ENCODE measurements around the gene TFR2.
A peak's percentile ranks its signal among the peaks of the same experiment; 100 is the strongest.

TFR2 gene

DNA sequence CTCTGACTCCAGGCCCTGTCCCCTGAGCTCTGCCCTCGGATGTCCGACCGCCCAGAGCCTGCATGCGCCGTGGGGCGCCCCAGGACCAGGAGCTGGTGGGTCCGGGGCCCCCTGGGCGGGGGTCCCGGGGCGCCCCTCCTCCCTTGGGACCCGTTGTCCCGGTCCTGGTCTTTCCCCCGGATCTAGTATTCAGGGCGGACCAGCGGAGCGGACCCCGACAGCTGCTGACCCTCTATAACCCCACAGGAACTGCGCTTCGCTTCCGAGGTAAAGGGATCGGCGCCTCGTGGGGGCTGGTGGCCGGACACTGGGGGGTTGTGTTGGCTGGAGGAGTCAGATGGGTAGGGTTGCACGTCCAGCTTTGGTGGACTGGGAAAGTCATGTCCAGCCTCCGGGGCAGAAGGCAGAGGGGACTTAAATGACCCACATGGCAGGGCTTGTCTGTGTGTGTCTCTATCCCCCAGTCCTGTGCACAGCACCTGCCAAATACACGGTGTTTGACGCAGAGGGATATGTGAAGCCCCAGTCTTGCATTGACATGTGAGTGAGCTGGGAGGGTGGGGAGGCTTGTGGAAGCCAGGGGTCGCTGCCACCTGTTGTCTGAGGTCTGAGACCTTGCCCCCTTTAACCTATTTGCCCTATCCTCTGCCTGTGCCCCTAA is 28.5 kb downstream of the TFR2 start:
- Histone ChIP-seq H3K4me1 (peaks cover 8% of the 10 kb centered on the region), H3K9ac (peak overlapping the region; percentile 42), H3K9me3 (ENCODE audit: control insufficient read depth, low read length) (no peaks in the 10 kb centered on the region), H3K4me3 (ENCODE audit: low read depth, low read length) (peak overlapping the region; percentile 100), H3K79me2 (no peaks in the 10 kb centered on the region), H2AFZ (peak overlapping the region; percentile 81), H3K27ac (peak overlapping the region; percentile 95), H3K4me2 (ENCODE audit: low read length) (peak overlapping the region; percentile 100), H3K36me3 (ENCODE audit: control insufficient read depth, insufficient read depth, low read length) (no peaks in the 10 kb centered on the region), H3K27me3 (ENCODE audit: control insufficient read depth, insufficient read depth, low read length) (no peaks in the 10 kb centered on the region)
- TF ChIP-seq, protein P1, sequence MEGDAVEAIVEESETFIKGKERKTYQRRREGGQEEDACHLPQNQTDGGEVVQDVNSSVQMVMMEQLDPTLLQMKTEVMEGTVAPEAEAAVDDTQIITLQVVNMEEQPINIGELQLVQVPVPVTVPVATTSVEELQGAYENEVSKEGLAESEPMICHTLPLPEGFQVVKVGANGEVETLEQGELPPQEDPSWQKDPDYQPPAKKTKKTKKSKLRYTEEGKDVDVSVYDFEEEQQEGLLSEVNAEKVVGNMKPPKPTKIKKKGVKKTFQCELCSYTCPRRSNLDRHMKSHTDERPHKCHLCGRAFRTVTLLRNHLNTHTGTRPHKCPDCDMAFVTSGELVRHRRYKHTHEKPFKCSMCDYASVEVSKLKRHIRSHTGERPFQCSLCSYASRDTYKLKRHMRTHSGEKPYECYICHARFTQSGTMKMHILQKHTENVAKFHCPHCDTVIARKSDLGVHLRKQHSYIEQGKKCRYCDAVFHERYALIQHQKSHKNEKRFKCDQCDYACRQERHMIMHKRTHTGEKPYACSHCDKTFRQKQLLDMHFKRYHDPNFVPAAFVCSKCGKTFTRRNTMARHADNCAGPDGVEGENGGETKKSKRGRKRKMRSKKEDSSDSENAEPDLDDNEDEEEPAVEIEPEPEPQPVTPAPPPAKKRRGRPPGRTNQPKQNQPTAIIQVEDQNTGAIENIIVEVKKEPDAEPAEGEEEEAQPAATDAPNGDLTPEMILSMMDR (IDR thresholded peaks at IDR 0.05) = no peak

DNA sequence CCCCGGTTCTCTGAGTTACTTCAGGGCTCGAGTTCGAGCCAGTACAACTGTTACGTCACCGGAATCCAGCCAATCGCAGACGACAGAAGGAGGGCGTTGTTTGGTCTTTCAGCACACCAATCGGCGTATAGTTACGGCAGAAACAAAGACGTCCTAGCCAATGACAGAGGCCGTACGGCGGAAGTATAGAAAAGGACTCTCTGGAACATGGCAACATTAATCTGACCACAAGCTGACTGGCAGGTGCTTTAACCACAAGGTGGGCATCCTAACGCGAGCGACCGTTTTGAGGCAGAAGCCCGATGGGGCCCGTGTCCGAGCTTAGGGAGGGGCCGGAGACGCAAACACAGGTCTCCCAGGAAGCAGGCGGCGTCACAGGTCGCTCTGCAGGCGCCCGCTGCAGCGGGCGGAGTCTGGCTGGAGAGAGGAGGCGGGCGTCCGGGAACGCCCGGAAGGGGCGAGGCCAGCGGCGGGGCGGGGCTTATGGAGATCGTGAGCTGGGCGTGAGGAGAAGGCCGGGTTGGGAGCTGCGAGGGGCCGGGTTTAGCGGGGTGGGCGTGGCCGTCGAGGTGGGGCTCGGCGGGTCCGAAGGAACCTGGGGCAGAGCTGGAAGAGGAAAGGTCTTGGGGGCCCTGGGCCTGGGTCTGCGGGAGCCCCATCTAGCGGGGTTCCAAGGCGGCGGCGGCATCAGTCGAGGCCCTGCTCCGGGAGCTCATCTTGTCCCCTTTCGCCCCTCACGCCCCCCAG is 29.2 kb downstream of the TFR2 start, which contains the start of gene MOSPD3:
Gene MOSPD3, plus strand, starts transcription at position 558 of the 747 bp plus-strand sequence. CDS start 252 bp downstream, outside the sequence.
- Histone ChIP-seq H3K36me3 (ENCODE audit: control insufficient read depth, insufficient read depth, low read length) (no peaks in the 10 kb centered on the region), H3K79me2 (no peaks in the 10 kb centered on the region), H3K9ac (peak within 1 kb of the TSS; percentile 42), H3K27ac (peak within 1 kb of the TSS; percentile 95), H2AFZ (peak within 1 kb of the TSS; percentile 81), H3K27me3 (ENCODE audit: control insufficient read depth, insufficient read depth, low read length) (no peaks in the 10 kb centered on the region), H3K4me1 (peaks cover 8% of the 10 kb centered on the region), H3K4me2 (ENCODE audit: low read length) (peak within 1 kb of the TSS; percentile 100), H3K9me3 (ENCODE audit: control insufficient read depth, low read length) (no peaks in the 10 kb centered on the region), H3K4me3 (ENCODE audit: low read depth, low read length) (peak within 1 kb of the TSS; percentile 100)
- TF ChIP-seq, protein P1 (IDR thresholded peaks at IDR 0.05) = no peak

DNA sequence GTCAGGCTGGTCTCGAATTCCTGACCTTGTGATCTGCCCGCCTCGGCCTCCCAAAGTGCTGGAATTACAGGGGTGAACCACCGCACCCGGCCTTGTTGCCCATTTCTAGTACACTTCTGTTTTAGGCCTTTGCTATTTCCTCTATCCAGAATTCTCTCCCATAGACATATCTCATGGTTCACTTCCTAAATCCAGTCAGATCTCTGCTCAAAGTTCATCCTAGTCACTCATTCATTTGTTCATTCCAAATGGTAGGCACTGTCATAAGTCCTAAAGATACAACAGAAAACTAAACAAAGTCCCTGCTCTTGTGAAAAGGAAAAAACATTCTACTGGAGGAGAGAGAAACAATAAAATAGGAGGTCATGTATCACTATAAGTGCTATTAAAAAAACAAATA is 31.4 kb downstream of the TFR2 start:
- Histone ChIP-seq H3K36me3 (ENCODE audit: control insufficient read depth, insufficient read depth, low read length) (no peaks in the 10 kb centered on the region), H3K79me2 (no peaks in the 10 kb centered on the region), H3K4me2 (ENCODE audit: low read length) (no peak overlapping the region), H3K4me1 (peaks cover 8% of the 10 kb centered on the region), H3K9ac (no peak overlapping the region), H3K9me3 (ENCODE audit: control insufficient read depth, low read length) (no peaks in the 10 kb centered on the region), H2AFZ (no peak overlapping the region), H3K27ac (no peak overlapping the region), H3K4me3 (ENCODE audit: low read depth, low read length) (no peak overlapping the region), H3K27me3 (ENCODE audit: control insufficient read depth, insufficient read depth, low read length) (no peaks in the 10 kb centered on the region)
- TF ChIP-seq, protein P1 (IDR thresholded peaks at IDR 0.05) = no peak

DNA sequence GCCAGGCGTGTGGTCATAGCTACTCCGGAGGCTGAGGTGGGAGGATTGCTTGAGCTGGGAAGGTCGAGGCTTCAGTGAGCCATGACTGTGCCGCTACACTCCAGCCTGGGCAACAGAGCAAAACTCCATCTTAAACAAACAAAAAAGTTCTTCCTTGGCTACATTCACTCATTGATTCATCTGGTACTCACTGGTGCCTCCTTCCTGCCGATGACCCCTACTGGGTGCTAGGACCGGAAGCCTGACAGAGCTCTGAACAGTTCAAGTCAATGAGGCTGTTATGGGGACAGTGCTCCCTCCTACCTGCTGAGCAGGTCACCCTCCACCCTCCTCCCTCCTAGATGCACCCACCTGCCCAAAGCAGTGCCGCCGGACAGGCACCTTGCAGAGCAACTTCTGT is 34.2 kb downstream of the TFR2 start:
- H3K36me3 ChIP-seq (ENCODE audit: control insufficient read depth, insufficient read depth, low read length) = no peaks in the 10 kb centered on the region
- no peaks in the 10 kb centered on the region for H3K79me2 ChIP-seq
- no peak overlapping the region for H3K4me3 ChIP-seq (ENCODE audit: low read depth, low read length)
- TF ChIP-seq, protein P1 (IDR thresholded peaks at IDR 0.05) = no peak
- no peak overlapping the region for H3K4me2 ChIP-seq (ENCODE audit: low read length)
- no peaks in the 10 kb centered on the region for H3K4me1 ChIP-seq
- no peak overlapping the region for H3K9ac ChIP-seq
- H3K27ac ChIP-seq = no peak overlapping the region
- H3K9me3 ChIP-seq (ENCODE audit: control insufficient read depth, low read length) = no peaks in the 10 kb centered on the region
- H2AFZ ChIP-seq = no peak overlapping the region
- no peaks in the 10 kb centered on the region for H3K27me3 ChIP-seq (ENCODE audit: control insufficient read depth, insufficient read depth, low read length)

All from parathyroid adenoma (tissue), 2 donors.